HepG2 (cell line): ENCODE measurements around the gene ASB17.
"Not testable (repeated sequence)": the region's sequence is repeated elsewhere in the genome, so short reads cannot be mapped to it uniquely, and the experiment has no call there.

Experiments
- ATRX ChIP-seq: sonication (generic); formaldehyde crosslinking; IDR thresholded peaks from 2 replicates; pipeline ENCODE4 v1.4.0; 2020; ENCODE audit warnings: missing genetic modification reagents, borderline replicate concordance
- CTCF ChIP-seq: sonication (generic); formaldehyde crosslinking; IDR thresholded peaks from 2 replicates; pipeline ENCODE4 v1.5.0; 2020; ENCODE audit warnings: mild to moderate bottlenecking, missing genetic modification reagents, moderate library complexity
- GABPB1 ChIP-seq: IDR thresholded peaks from 2 replicates; pipeline ENCODE4 v1.6.1; 2016; ENCODE audit warnings: mild to moderate bottlenecking, missing genetic modification reagents, moderate library complexity, missing compliant biosample characterization
- NCOA5 ChIP-seq: sonication (generic); formaldehyde crosslinking; IDR thresholded peaks from 2 replicates; pipeline ENCODE4 v1.4.0; 2020; ENCODE audit warnings: missing genetic modification reagents
- POLR2A ChIP-seq, 2 experiments: IDR thresholded peaks; 2 replicates each; pipeline ENCODE4 v1.6.1; 2011; ENCODE audit warnings: low read depth in 2 of 2, low read length in 2 of 2, mild to moderate bottlenecking in 1 of 2, moderate library complexity in 1 of 2; ENCODE audit not compliant: insufficient read depth in 1 of 2
- SIN3A ChIP-seq: IDR thresholded peaks from 2 replicates; pipeline ENCODE4 v1.6.1; 2011; ENCODE audit warnings: low read depth, mild to moderate bottlenecking, control low read depth, low read length, borderline replicate concordance
- ZBTB4 ChIP-seq: sonication (generic); formaldehyde crosslinking; IDR thresholded peaks from 2 replicates; pipeline ENCODE4 v1.4.0; 2020; ENCODE audit warnings: missing genetic modification reagents, mild to moderate bottlenecking, borderline replicate concordance
- ZKSCAN1 ChIP-seq: fragments of 150-350 bp; IDR thresholded peaks from 2 replicates; pipeline ENCODE4 v1.6.1; 2014; ENCODE audit warnings: low read length
- ZNF142 ChIP-seq: sonication (generic); formaldehyde crosslinking; IDR thresholded peaks from 2 replicates; pipeline ENCODE4 v1.4.0; 2020; ENCODE audit warnings: missing genetic modification reagents

- TF ChIP-seq NCOA5 (CRISPR knock-in tag); SIN3A; ZNF142 (CRISPR knock-in tag); GABPB1 (CRISPR knock-in tag); CTCF (CRISPR knock-in tag); POLR2A (IDR thresholded peaks at IDR 0.05; ENCODE audit: insufficient read depth in 1 of 2, low read depth in 2 of 2, low read length in 2 of 2); ATRX (CRISPR knock-in tag); ZBTB4 (CRISPR knock-in tag); ZKSCAN1: not testable (repeated sequence)
These were observed 32.0 kb upstream of the ASB17 start for GRCh38 chr1:75964110-75964759.
